ENCODE results near the gene BRD1. TPM values are rescaled to one million over a fixed set of nuclear protein-coding genes. Genes with fewer than 3 reads are reported as not detected.

The BRD1 gene
- total and polyA plus RNA-seq, 2 experiments from 2014 or later = 12.3 to 33.8 TPM

GRCh38 chr22:49724893-49725489 is 102.7 kb downstream of the BRD1 start (continued):
- TF ChIP-seq REST (IDR thresholded peaks at IDR 0.05; ENCODE audit: unreplicated experiment) (no peak), EZH2 (IDR thresholded peaks at IDR 0.05; ENCODE audit: low read depth, unreplicated experiment) (no peak), ZNF114 (CRISPR knock-in tag; IDR thresholded peaks at IDR 0.05) (no peak), ZNF462 (CRISPR knock-in tag; IDR thresholded peaks at IDR 0.05) (no peak), POLR2AphosphoS5 (IDR thresholded peaks at IDR 0.05; ENCODE audit: low read depth) (no peak)

Data from GM23338 (cell line).